HEK293T (cell line): ENCODE data around the gene CCDC86.

Source experiments
- CTCF ChIA-PET: fragments of 350-600 bp; formaldehyde crosslinking; extraction: SDS; loops from one replicate; lab custom pipeline; 2021; ENCODE audit warnings: antibody characterized with exemption, inconsistent platforms; lab: Yijun Ruan, JAX
- POLR2A ChIA-PET: fragments of 350-600 bp; formaldehyde crosslinking; extraction: SDS; loops from one replicate; lab custom pipeline; 2020; ENCODE audit warnings: antibody characterized with exemption, inconsistent platforms; lab: Yijun Ruan, JAX
- DNase-seq: peaks from one replicate; pipeline ENCODE4 v3.0.0; 2012; ENCODE audit warnings: mixed read lengths; ENCODE audit errors: extremely low spot score
- ARNT ChIP-seq: fragments of 450-650 bp; IDR thresholded peaks from 2 replicates; pipeline ENCODE4 v1.6.1; 2017; ENCODE audit warnings: mild to moderate bottlenecking
- BHLHE40 ChIP-seq: fragments of 450-650 bp; IDR thresholded peaks from 2 replicates; pipeline ENCODE4 v1.6.1; 2016; ENCODE audit warnings: mild to moderate bottlenecking, moderate library complexity, borderline replicate concordance
- CTBP1 ChIP-seq: fragments of 450-650 bp; IDR thresholded peaks from 2 replicates; pipeline ENCODE4 v1.6.1; 2016; ENCODE audit warnings: borderline replicate concordance
- ELF4 ChIP-seq: fragments of 450-650 bp; IDR thresholded peaks from 2 replicates; pipeline ENCODE4 v1.6.1; 2017; ENCODE audit warnings: antibody characterized with exemption
- FOXA1 ChIP-seq: fragments of 450-650 bp; IDR thresholded peaks from 2 replicates; pipeline ENCODE4 v1.6.1; 2016; ENCODE audit warnings: mild to moderate bottlenecking
- FOXK2 ChIP-seq: fragments of 450-650 bp; IDR thresholded peaks from 2 replicates; pipeline ENCODE4 v1.6.1; 2016; ENCODE audit warnings: mild to moderate bottlenecking
- FOXM1 ChIP-seq: fragments of 450-650 bp; IDR thresholded peaks from 2 replicates; pipeline ENCODE4 v1.6.1; 2017; ENCODE audit warnings: mild to moderate bottlenecking, borderline replicate concordance
- HDGF ChIP-seq: fragments of 450-650 bp; IDR thresholded peaks from 2 replicates; pipeline ENCODE4 v1.6.1; 2017; ENCODE audit warnings: antibody characterized with exemption, borderline replicate concordance
- L3MBTL2 ChIP-seq: fragments of 450-650 bp; conservative IDR thresholded peaks from 2 replicates; pipeline ENCODE4 v1.6.1; 2016; ENCODE audit warnings: mild to moderate bottlenecking
- LEF1 ChIP-seq: fragments of 450-650 bp; IDR thresholded peaks from 2 replicates; pipeline ENCODE4 v1.6.1; 2017; ENCODE audit warnings: mild to moderate bottlenecking, borderline replicate concordance
- NFRKB ChIP-seq: fragments of 450-650 bp; IDR thresholded peaks from 2 replicates; pipeline ENCODE4 v1.6.1; 2016; ENCODE audit warnings: mild to moderate bottlenecking, moderate library complexity
- PKNOX1 ChIP-seq: fragments of 450-650 bp; IDR thresholded peaks from 2 replicates; pipeline ENCODE4 v1.6.1; 2016
- SP1 ChIP-seq: fragments of 450-650 bp; IDR thresholded peaks from 2 replicates; pipeline ENCODE4 v1.6.1; 2017
- SUZ12 ChIP-seq: fragments of 450-650 bp; IDR thresholded peaks from 2 replicates; pipeline ENCODE4 v1.6.1; 2016; ENCODE audit warnings: mild to moderate bottlenecking
- TARDBP ChIP-seq: fragments of 450-650 bp; IDR thresholded peaks from 2 replicates; pipeline ENCODE4 v1.6.1; 2016
- ZNF384 ChIP-seq: fragments of 450-650 bp; IDR thresholded peaks from 2 replicates; pipeline ENCODE4 v1.6.1; 2016

Gene CCDC86

GRCh38 chr11:60830478-60831142 is 11.3 kb upstream of the CCDC86 start:
- TF ChIP-seq TARDBP: no peak
- TF ChIP-seq CTBP1: no peak
- TF ChIP-seq NFRKB: no peak
- TF ChIP-seq ZNF384: no peak
- TF ChIP-seq ELF4: no peak
- no peak for TF ChIP-seq PKNOX1
- no peak for TF ChIP-seq FOXA1
- ChIA-PET POLR2A (interaction anchor here (1.2 kb wide), 1 partner anchor 77 kb away, joined by 3 read pairs; no protein-coding TSS in a partner anchor), CTCF (interaction anchor here (0.6 to 2.6 kb wide), 11 partner anchors 10 to 554 kb away, joined by 3 to 31 read pairs (median 5); no protein-coding TSS in a partner anchor)
- no peak for DNase-seq

GRCh38 chr11:60831143-60831500 is 10.8 kb upstream of the CCDC86 start:
- ChIA-PET POLR2A (interaction anchor here (0.7 to 1.2 kb wide), 2 partner anchors 56 to 76 kb away, joined by 3 to 4 read pairs; no protein-coding TSS in a partner anchor), CTCF (interaction anchor here (0.6 to 2.6 kb wide), 13 partner anchors 11 to 554 kb away, joined by 3 to 31 read pairs (median 5); no protein-coding TSS in a partner anchor)
- TF ChIP-seq ARNT (no peak), ZNF384 (no peak), BHLHE40 (no peak), NFRKB (no peak), HDGF (no peak), FOXK2 (no peak), ELF4 (no peak), SUZ12 (no peak), LEF1 (no peak), PKNOX1 (no peak), L3MBTL2 (no peak), FOXM1 (no peak), SP1 (no peak), CTBP1 (no peak), FOXA1 (no peak), TARDBP (no peak)
- DNase-seq: peak; percentile 81

- POLR2A ChIA-PET: interaction anchor here (0.7 to 1.2 kb wide), 2 partner anchors 56 to 76 kb away, joined by 3 to 4 read pairs; no protein-coding TSS in a partner anchor
- CTCF ChIA-PET: interaction anchor here (1.0 to 2.6 kb wide), 12 partner anchors 11 to 553 kb away, joined by 3 to 31 read pairs (median 5); no protein-coding TSS in a partner anchor
- TF ChIP-seq CTBP1 (no peak), ELF4 (no peak), PKNOX1 (no peak), FOXM1 (no peak), FOXA1 (no peak), HDGF (no peak), ARNT (no peak), SP1 (no peak), BHLHE40 (no peak), NFRKB (no peak), ZNF384 (no peak), FOXK2 (no peak), SUZ12 (no peak), TARDBP (no peak), L3MBTL2 (no peak), LEF1 (no peak)
- no peak for DNase-seq
Measured at GRCh38 chr11:60831501-60832079, 10.3 kb upstream of the CCDC86 start.

GRCh38 chr11:60834742-60835533 is 7.0 kb upstream of the CCDC86 start:
- DNase-seq: no peak
- POLR2A ChIA-PET: no interaction called here
- CTCF ChIA-PET: no interaction called here
- TF ChIP-seq ZNF384: no peak
- TF ChIP-seq L3MBTL2: no peak
- no peak for TF ChIP-seq FOXA1
- no peak for TF ChIP-seq CTBP1
- TF ChIP-seq PKNOX1: no peak
- no peak for TF ChIP-seq ARNT
- TF ChIP-seq ELF4: no peak
- TF ChIP-seq FOXM1: no peak
- no peak for TF ChIP-seq NFRKB
- no peak for TF ChIP-seq HDGF
- TF ChIP-seq TARDBP: no peak
- no peak for TF ChIP-seq SP1
- no peak for TF ChIP-seq FOXK2
- TF ChIP-seq SUZ12: no peak
- no peak for TF ChIP-seq LEF1
- no peak for TF ChIP-seq BHLHE40
